Skeletal muscle cell (primary cell): Measurements from ENCODE around the gene ASCL2.
"Not testable (repeated sequence)": the region's sequence is repeated elsewhere in the genome, so short reads cannot be mapped to it uniquely, and the experiment has no call there.

Experiments used
- DNase-seq: peaks from one replicate; pipeline ENCODE4 v3.0.0-alpha.2; 2010; ENCODE audit warnings: low read depth
- H3K4me3 ChIP-seq: 2 replicates; pipeline ENCODE4 v1.5.1; 2011; ENCODE audit warnings: low read depth, mild to moderate bottlenecking, control low read depth, low read length, moderate library complexity

The ASCL2 gene

GRCh38 chr11:2248242-2248641 is 22.1 kb downstream of the ASCL2 start:
- no peak for DNase-seq
- H3K4me3 ChIP-seq = no peak overlapping the region

DNA sequence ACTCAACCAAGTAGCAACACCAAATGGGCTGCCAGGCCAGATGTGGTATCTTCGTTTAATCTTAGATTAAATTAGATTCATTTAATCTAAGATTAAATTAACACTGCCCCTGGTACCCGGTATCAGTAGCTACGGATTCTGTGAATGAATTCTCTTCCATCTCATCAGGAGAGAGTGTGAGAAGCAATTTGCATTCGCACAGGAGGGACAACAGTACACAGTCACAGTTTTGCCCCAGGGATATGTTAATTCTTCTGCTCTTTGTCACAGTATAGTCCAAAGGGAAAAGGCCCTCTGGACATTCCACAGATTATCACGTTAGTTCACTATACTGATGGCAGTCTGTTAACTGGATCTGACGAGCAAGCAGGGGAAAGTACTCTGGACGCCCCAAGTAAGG is 22.9 kb downstream of the ASCL2 start:
- H3K4me3 ChIP-seq = no peak overlapping the region
- DNase-seq = no peak

DNA sequence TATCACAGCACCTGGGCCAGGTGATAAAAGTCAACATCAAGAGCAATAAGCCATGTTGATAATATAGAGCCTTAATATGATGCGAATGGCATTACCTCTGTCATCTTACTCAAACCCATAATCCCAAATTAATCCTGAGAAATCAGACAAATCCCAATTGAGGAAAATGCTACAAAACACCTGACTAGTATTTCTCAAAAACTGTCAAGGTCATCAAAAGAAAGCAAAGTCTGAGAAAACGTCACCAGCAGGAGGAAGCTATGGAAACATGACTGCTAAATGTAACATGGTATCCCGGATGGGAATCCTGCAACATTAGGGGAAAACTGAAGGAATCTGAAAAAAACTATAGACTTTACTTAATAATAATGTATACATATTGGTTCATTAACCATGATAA is 29.6 kb downstream of the ASCL2 start:
- DNase-seq = no peak
- no peak overlapping the region for H3K4me3 ChIP-seq

- DNase-seq = no peak
- H3K4me3 ChIP-seq = no peak overlapping the region
These were observed 32.7 kb downstream of the ASCL2 start for GRCh38 chr11:2237457-2238238.

GRCh38 chr11:2236381-2237134 is 33.8 kb downstream of the ASCL2 start:
- not testable (repeated sequence) for H3K4me3 ChIP-seq, DNase-seq

DNA sequence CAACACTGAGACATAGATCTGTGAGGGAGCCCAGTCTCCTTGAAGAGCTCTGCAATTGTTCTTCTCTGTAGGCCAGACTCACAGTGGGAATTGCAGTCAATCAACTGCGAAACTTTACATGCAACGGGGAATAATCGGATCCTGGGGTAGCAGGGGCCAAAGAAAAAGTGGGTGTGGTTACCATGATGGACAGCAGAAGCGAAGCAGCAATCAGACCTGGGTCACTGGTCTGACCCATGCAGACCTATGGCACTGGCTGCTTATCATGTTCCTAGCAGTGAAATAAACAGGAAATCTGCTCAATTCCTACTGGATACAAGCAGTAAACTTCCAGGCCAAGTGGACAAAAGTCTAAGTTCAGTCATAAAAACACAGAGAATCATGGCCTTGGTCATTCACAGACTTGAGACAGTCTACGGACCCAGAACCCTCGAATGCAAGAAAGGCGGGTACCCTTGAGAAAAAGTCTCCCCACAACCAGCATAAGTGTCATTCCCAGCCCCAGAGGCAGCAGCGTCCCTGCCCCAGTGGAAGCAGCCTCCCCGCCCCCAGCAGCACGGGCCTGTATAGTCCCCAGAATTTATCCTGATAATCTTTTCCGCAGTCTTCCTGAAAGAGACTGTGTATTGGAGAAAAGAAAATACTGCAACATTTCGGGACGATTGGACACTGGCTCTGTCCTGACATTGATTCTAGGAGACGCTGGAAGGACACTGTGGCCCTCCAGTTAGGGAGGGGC is 34.6 kb downstream of the ASCL2 start:
- DNase-seq = no peak
- no peak overlapping the region for H3K4me3 ChIP-seq

GRCh38 chr11:2234963-2235362 is 35.4 kb downstream of the ASCL2 start:
- H3K4me3 ChIP-seq = no peak overlapping the region
- DNase-seq = no peak

GRCh38 chr11:2233693-2234455 is 36.5 kb downstream of the ASCL2 start:
- H3K4me3 ChIP-seq = no peak overlapping the region
- DNase-seq = no peak

DNA sequence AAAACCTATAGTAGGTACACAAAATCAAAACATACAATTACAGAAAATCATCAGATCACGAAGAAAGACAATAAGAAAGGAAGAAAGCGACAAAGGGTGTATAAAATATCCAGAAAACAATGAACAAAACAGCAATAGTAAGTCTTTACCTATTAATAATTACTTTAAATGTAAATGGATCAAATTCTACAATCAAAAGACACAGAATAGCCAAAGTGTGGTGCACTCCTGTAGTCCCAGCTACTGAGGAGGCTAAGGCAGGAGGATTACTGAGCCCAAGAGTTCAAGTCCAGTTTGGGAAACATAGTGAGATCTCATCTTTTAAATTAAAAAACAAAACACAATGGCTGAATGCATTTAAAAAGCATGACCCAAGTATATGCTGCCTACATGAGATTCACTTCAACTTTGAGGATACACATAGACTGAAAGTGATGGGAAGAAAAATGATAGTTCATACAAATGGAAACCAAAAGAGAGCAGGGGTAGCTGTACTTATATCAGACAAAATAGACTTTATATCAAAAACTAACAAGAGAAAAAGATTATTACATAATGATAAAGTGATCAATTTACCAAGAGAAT is 40.6 kb downstream of the ASCL2 start:
- no peak for DNase-seq
- H3K4me3 ChIP-seq = no peak overlapping the region

- no peak for DNase-seq
- H3K4me3 ChIP-seq = no peak overlapping the region
These were observed 46.1 kb downstream of the ASCL2 start for GRCh38 chr11:2224254-2224653.

DNA sequence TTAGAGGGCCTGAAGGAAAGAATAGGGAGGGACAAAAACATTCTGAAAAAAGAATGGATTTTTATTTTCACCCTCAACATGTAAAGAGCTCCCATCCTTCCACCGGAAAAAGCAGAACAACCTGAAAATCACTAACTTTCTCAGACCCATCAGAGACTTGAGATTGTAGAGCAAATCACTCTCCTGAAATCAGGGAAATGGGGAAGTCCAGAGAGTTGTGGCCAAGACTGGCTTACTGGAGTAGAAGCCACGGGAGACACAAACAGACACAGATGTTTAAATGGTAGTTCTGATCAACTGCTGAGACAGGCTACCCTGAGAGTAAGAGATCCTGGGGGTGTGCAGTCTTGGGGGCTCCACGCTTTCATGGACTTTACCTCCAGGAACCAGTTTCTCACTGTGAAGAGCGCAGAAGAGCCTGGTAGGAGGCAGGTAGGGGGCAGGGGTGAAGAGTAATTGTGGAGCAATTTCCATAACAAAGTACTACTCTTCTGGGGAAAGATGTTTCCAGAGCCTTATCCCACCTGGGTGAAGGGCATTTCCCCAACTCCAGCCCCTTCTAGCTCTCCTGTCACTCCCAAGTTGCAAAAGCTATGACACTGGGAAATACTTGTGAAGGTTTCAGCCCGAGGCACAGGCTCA is 47.1 kb downstream of the ASCL2 start:
- no peak for DNase-seq
- H3K4me3 ChIP-seq = no peak overlapping the region

DNA sequence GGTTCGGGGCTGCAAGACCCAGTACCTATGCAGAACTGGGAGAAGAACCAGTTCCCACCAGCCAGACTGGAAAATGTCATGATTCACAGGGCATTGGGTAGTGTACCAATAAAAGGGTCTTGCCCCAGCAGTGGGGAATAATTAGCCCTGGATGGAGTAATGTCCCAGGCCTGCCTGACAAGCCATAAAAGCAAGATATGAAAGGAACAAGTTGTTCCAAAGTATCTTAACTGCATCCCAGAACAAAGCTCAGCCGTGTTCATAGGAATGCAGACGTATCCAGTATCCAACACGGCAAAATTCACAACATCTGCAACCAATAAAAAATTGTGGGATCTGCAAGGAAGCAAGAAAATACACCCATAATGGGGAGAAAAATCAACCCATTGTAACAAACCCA is 47.9 kb downstream of the ASCL2 start:
- DNase-seq = no peak
- H3K4me3 ChIP-seq = no peak overlapping the region

DNA sequence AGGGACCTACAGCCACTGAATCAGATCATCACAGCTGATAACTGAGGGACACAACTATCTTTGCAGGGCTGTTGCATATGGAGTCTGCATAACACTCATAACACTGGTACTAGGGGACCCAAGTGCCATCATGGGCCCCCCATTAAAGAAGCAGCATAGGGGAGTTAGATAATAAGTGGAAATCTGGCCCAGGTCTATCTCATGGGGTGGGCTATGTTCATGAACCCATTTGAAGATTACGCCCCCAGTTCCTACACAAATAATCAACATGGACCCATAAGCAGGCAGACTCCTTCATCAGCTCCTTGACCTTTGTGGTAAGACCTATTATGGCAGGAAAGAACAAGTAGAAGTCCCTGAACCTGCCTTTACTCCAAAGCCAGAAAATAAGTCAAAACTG is 48.8 kb downstream of the ASCL2 start:
- H3K4me3 ChIP-seq = no peak overlapping the region
- DNase-seq = no peak

GRCh38 chr11:2221024-2221423 is 49.4 kb downstream of the ASCL2 start:
- no peak for DNase-seq
- no peak overlapping the region for H3K4me3 ChIP-seq

- H3K4me3 ChIP-seq = no peak overlapping the region
- DNase-seq = no peak
These were observed 50.1 kb downstream of the ASCL2 start for GRCh38 chr11:2220173-2220771.

- no peak for DNase-seq
- H3K4me3 ChIP-seq = no peak overlapping the region
These were observed 50.9 kb downstream of the ASCL2 start for GRCh38 chr11:2219318-2220017.
